GM23338 (cell line): ENCODE data around the gene LEFTY1. TPM values are rescaled to one million over a fixed set of nuclear protein-coding genes. Genes with fewer than 3 reads are reported as not detected.

Experiments
- ATAC-seq: fragments of 200-7000 bp; cut with Tn5 transposase; 3 replicates; pipeline ENCODE4 v1.9.1; 2020
- DNase-seq: peaks from one replicate; pipeline ENCODE4 v3.0.0-alpha.2; 2015; ENCODE audit warnings: low spot score
- H2AFZ ChIP-seq: fragments of 200-600 bp; sonication (generic); 2 replicates; pipeline ENCODE4 v1.8.0; 2016; ENCODE audit warnings: antibody characterized with exemption, mild to moderate bottlenecking, moderate library complexity
- H3F3A ChIP-seq: fragments of 200-600 bp; sonication (generic); replicated peaks from 2 replicates; pipeline ENCODE4 v1.8.0; 2017; ENCODE audit warnings: antibody characterized with exemption, mixed run types, low read depth
- H3K27ac ChIP-seq: fragments of 200-600 bp; sonication (generic); 2 replicates; pipeline ENCODE4 v1.6.1; 2016; ENCODE audit warnings: low read depth
- H3K27me3 ChIP-seq: fragments of 200-600 bp; sonication (generic); 2 replicates; pipeline ENCODE4 v1.8.0; 2016; ENCODE audit warnings: mild to moderate bottlenecking, mixed run types, moderate library complexity; ENCODE audit not compliant: insufficient read depth
- H3K36me3 ChIP-seq: fragments of 200-600 bp; sonication (generic); 2 replicates; pipeline ENCODE4 v1.8.0; 2016; ENCODE audit warnings: mild to moderate bottlenecking; ENCODE audit not compliant: insufficient read depth
- H3K4me1 ChIP-seq: fragments of 200-600 bp; sonication (generic); 2 replicates; pipeline ENCODE4 v1.8.0; 2016; ENCODE audit warnings: mild to moderate bottlenecking, moderate library complexity; ENCODE audit not compliant: insufficient read depth
- H3K4me2 ChIP-seq: fragments of 200-600 bp; sonication (generic); 2 replicates; pipeline ENCODE4 v1.7.1; 2017; ENCODE audit warnings: mixed run types
- H3K4me3 ChIP-seq: fragments of 200-600 bp; sonication (generic); 2 replicates; pipeline ENCODE4 v1.6.1; 2016; ENCODE audit warnings: mixed run types
- H3K79me2 ChIP-seq: fragments of 200-600 bp; sonication (generic); replicated peaks from 2 replicates; pipeline ENCODE4 v1.8.0; 2017; ENCODE audit warnings: mild to moderate bottlenecking; ENCODE audit not compliant: insufficient read depth
- H3K9me2 ChIP-seq: fragments of 200-600 bp; sonication (generic); 2 replicates; pipeline ENCODE4 v1.8.0; 2017; ENCODE audit not compliant: insufficient read depth
- H4K20me1 ChIP-seq: fragments of 200-600 bp; sonication (generic); replicated peaks from 2 replicates; pipeline ENCODE4 v1.8.0; 2017; ENCODE audit warnings: mild to moderate bottlenecking; ENCODE audit not compliant: insufficient read depth
- H3K27ac Mint-ChIP-seq: 2 replicates; pipeline ENCODE4 v1.8.0; 2020; ENCODE audit warnings: inconsistent platforms, mild to moderate bottlenecking, moderate library complexity, mixed read lengths
- H3K27me3 Mint-ChIP-seq: 3 replicates; pipeline ENCODE4 v1.8.0; 2022; ENCODE audit warnings: low read depth, mild to moderate bottlenecking, moderate library complexity, mixed read lengths, inconsistent platforms; ENCODE audit not compliant: insufficient read depth, poor library complexity
- H3K36me3 Mint-ChIP-seq: 3 replicates; pipeline ENCODE4 v1.8.0; 2021; ENCODE audit warnings: low read depth, mild to moderate bottlenecking, inconsistent platforms, moderate library complexity, mixed read lengths
- H3K4me1 Mint-ChIP-seq: 3 replicates; pipeline ENCODE4 v1.8.0; 2020; ENCODE audit warnings: mild to moderate bottlenecking, inconsistent platforms, mixed read lengths
- H3K4me3 Mint-ChIP-seq: 3 replicates; pipeline ENCODE4 v1.8.0; 2021; ENCODE audit warnings: moderate library complexity, mild to moderate bottlenecking, inconsistent platforms, mixed read lengths
- H3K9me3 Mint-ChIP-seq: 3 replicates; pipeline ENCODE4 v1.8.0; 2020; ENCODE audit warnings: moderate library complexity, mild to moderate bottlenecking, inconsistent platforms, mixed read lengths
- CTCF ChIP-seq, 2 experiments: fragments of 200-600 bp in 1 of 2; sonication (generic) in 1 of 2; conservative IDR thresholded peaks; 2 replicates each; pipeline versions ENCODE4 v1.5.1 to v1.6.1; 2016 to 2017; ENCODE audit warnings: antibody characterized with exemption in 2 of 2, low read depth in 2 of 2, mild to moderate bottlenecking in 2 of 2, moderate library complexity in 1 of 2
- ETS1 ChIP-seq: IDR thresholded peaks from 2 replicates; pipeline ENCODE4 v1.6.1; 2016; ENCODE audit warnings: antibody characterized with exemption
- JUNB ChIP-seq: IDR thresholded peaks from one replicate; pipeline ENCODE4 v1.6.1; 2016; ENCODE audit warnings: antibody characterized with exemption; ENCODE audit not compliant: unreplicated experiment
- NANOG ChIP-seq: IDR thresholded peaks from 2 replicates; pipeline ENCODE4 v1.6.1; 2016; ENCODE audit warnings: antibody characterized with exemption, borderline replicate concordance
- POLR2AphosphoS5 ChIP-seq: IDR thresholded peaks from 2 replicates; pipeline ENCODE4 v1.6.1; 2016; ENCODE audit warnings: antibody characterized with exemption, low read depth
- ZNF114 ChIP-seq: fragments of 250-450 bp; sonication (Bioruptor Pico); IDR thresholded peaks from 2 replicates; pipeline ENCODE4 v1.5.0; 2020; ENCODE audit warnings: mild to moderate bottlenecking, moderate library complexity
- ZNF462 ChIP-seq: fragments of 250-450 bp; sonication (Bioruptor Pico); IDR thresholded peaks from 2 replicates; pipeline ENCODE4 v1.5.0; 2020; ENCODE audit warnings: mild to moderate bottlenecking, moderate library complexity
- polyA plus RNA-seq: library from polyadenylated mRNA; unstranded; fragments of >200 nt; fragmentation: Nextera tagmentation; extraction: Ambion mirVana; gene quantifications from 2 replicates; pipeline ENCODE4 v1.2.1, GENCODE V29; 2016
- total RNA-seq: library from RNA; depleted of rRNA; stranded (reverse); fragments of >200 nt; shearing (Covaris generic); gene quantifications from 2 replicates; pipeline ENCODE4 v1.2.3, GENCODE V29; 2014

LEFTY1 gene
- total and polyA plus RNA-seq, 2 experiments from 2014 or later = 27.5 to 65.4 TPM

GRCh38 chr1:225896937-225897549 lies 8.1 kb upstream of the LEFTY1 start:
- no peak overlapping the region for H3K4me3 Mint-ChIP-seq
- Histone ChIP-seq H3K9me2 (no peaks in the 10 kb centered on the region), H3K27me3 (no peaks in the 10 kb centered on the region), H3K79me2 (no peaks in the 10 kb centered on the region), H3K36me3 (no peaks in the 10 kb centered on the region), H2AFZ (no peak overlapping the region), H3F3A (peaks cover 9% of the 10 kb centered on the region; the same call in 1 of the 2 replicates), H3K4me1 (peaks cover 44% of the 10 kb centered on the region), H4K20me1 (no peaks in the 10 kb centered on the region), H3K27ac (peak overlapping the region; percentile 90; the same call in 1 of the 2 replicates), H3K4me2 (no peak overlapping the region), H3K4me3 (no peak overlapping the region)
- no peaks in the 10 kb centered on the region; the same call in 2 of the 3 replicates for H3K9me3 Mint-ChIP-seq
- peaks cover 12% of the 10 kb centered on the region for H3K27me3 Mint-ChIP-seq
- no peak for TF ChIP-seq JUNB
- TF ChIP-seq NANOG = no peak
- TF ChIP-seq CTCF (conservative IDR thresholded peaks at IDR 0.05; ENCODE audit: low read depth in 2 of 2) = no peak
- TF ChIP-seq ZNF462 = no peak
- TF ChIP-seq POLR2AphosphoS5 = no peak
- no peak for TF ChIP-seq ETS1
- no peak for TF ChIP-seq ZNF114 (CRISPR knock-in tag)
- no peaks in the 10 kb centered on the region; the same call in 2 of the 3 replicates for H3K36me3 Mint-ChIP-seq
- ATAC-seq = no peak
- H3K4me1 Mint-ChIP-seq = peaks cover 39% of the 10 kb centered on the region
- no peak for DNase-seq
- H3K27ac Mint-ChIP-seq = peak overlapping the region; percentile 13; the same call in 1 of the 2 replicates
